Activated naive CD4-positive, alpha-beta T cell treated with anti-CD3 and anti-CD28 coated beads, Interleukin-2, amount 10 ng/mL, durations not matched to agents 7 days and 5 days (primary cell): ENCODE measurements around the gene PYY.

Experiments
- CTCF ChIA-PET: fragments of 350-600 bp; sonication (Branson Sonifier 250); formaldehyde crosslinking; loops from one replicate; lab custom pipeline; 2021; ENCODE audit warnings: antibody characterized with exemption; lab: Charles Lee
- DNase-seq: peaks from one replicate; pipeline ENCODE4 v3.0.0-alpha.2; 2020
- H3K27ac Mint-ChIP-seq: one replicate; pipeline ENCODE4 v1.8.0; 2021; ENCODE audit warnings: mild to moderate bottlenecking, moderate library complexity, mixed read lengths
- H3K27me3 Mint-ChIP-seq: one replicate; pipeline ENCODE4 v1.8.0; 2021; ENCODE audit warnings: mild to moderate bottlenecking, mixed read lengths
- H3K36me3 Mint-ChIP-seq: one replicate; pipeline ENCODE4 v1.8.0; 2021; ENCODE audit warnings: mixed read lengths
- H3K4me1 Mint-ChIP-seq: one replicate; pipeline ENCODE4 v1.8.0; 2021; ENCODE audit warnings: mixed read lengths
- H3K4me3 Mint-ChIP-seq: one replicate; pipeline ENCODE4 v1.8.0; 2021; ENCODE audit warnings: mild to moderate bottlenecking, moderate library complexity, mixed read lengths
- H3K9me3 Mint-ChIP-seq: one replicate; pipeline ENCODE4 v1.8.0; 2021; ENCODE audit warnings: mixed read lengths

PYY gene

GRCh38 chr17:43987131-43988021 lies 33.6 kb upstream of the PYY start:
- H3K4me3 Mint-ChIP-seq, result no peak overlapping the region
- H3K27ac Mint-ChIP-seq, result no peak overlapping the region
- H3K4me1 Mint-ChIP-seq, result peaks cover 17% of the 10 kb centered on the region
- H3K27me3 Mint-ChIP-seq, result peaks cover 61% of the 10 kb centered on the region
- H3K36me3 Mint-ChIP-seq, result no peaks in the 10 kb centered on the region
- H3K9me3 Mint-ChIP-seq, result no peaks in the 10 kb centered on the region
- no peak for DNase-seq
- CTCF ChIA-PET, result interaction anchor here (0.6 to 2.2 kb wide), 6 partner anchors 32 to 109 kb away, joined by 3 to 6 read pairs (median 3); no protein-coding TSS in a partner anchor

- Mint-ChIP-seq H3K9me3 (no peaks in the 10 kb centered on the region), H3K4me1 (peaks cover 17% of the 10 kb centered on the region), H3K36me3 (no peaks in the 10 kb centered on the region), H3K4me3 (no peak overlapping the region), H3K27ac (no peak overlapping the region), H3K27me3 (peaks cover 69% of the 10 kb centered on the region)
- DNase-seq, result no peak
- CTCF ChIA-PET, result interaction anchor here (1.2 to 2.2 kb wide), 3 partner anchors 31 to 105 kb away, joined by 3 to 6 read pairs (median 3); no protein-coding TSS in a partner anchor
These were observed 32.7 kb upstream of the PYY start for GRCh38 chr17:43986225-43986981.

- Mint-ChIP-seq H3K27ac (no peak overlapping the region), H3K9me3 (no peaks in the 10 kb centered on the region), H3K36me3 (no peaks in the 10 kb centered on the region), H3K4me1 (peaks cover 17% of the 10 kb centered on the region), H3K27me3 (peaks cover 85% of the 10 kb centered on the region), H3K4me3 (no peak overlapping the region)
- CTCF ChIA-PET, result interaction anchor here (0.7 to 2.0 kb wide), 2 partner anchors 9 to 74 kb away, joined by 3 to 6 read pairs; no protein-coding TSS in a partner anchor
- DNase-seq, result no peak
These were observed 30.8 kb upstream of the PYY start for GRCh38 chr17:43984521-43984920.

- Mint-ChIP-seq H3K27ac (no peak overlapping the region), H3K4me3 (peak overlapping the region; percentile 40), H3K9me3 (no peaks in the 10 kb centered on the region), H3K36me3 (no peaks in the 10 kb centered on the region), H3K4me1 (peaks cover 17% of the 10 kb centered on the region), H3K27me3 (peaks cover 89% of the 10 kb centered on the region)
- CTCF ChIA-PET, result interaction anchor here (2.0 kb wide), 2 partner anchors 10 to 40 kb away, joined by 6 to 7 read pairs; no protein-coding TSS in a partner anchor
- peak; percentile 37 for DNase-seq
These were observed 30.0 kb upstream of the PYY start for GRCh38 chr17:43983515-43984411.

- no peaks in the 10 kb centered on the region for H3K9me3 Mint-ChIP-seq
- H3K4me3 Mint-ChIP-seq, result peak overlapping the region; percentile 40
- peaks cover 89% of the 10 kb centered on the region for H3K27me3 Mint-ChIP-seq
- CTCF ChIA-PET, result interaction anchor here (2.0 kb wide), 2 partner anchors 11 to 39 kb away, joined by 6 to 7 read pairs; no protein-coding TSS in a partner anchor
- H3K4me1 Mint-ChIP-seq, result peaks cover 17% of the 10 kb centered on the region
- H3K27ac Mint-ChIP-seq, result no peak overlapping the region
- DNase-seq, result no peak
- no peaks in the 10 kb centered on the region for H3K36me3 Mint-ChIP-seq
These were observed 29.4 kb upstream of the PYY start for GRCh38 chr17:43983196-43983514.

- Mint-ChIP-seq H3K4me3 (no peak overlapping the region), H3K36me3 (no peaks in the 10 kb centered on the region), H3K27ac (no peak overlapping the region), H3K9me3 (no peaks in the 10 kb centered on the region), H3K4me1 (peaks cover 17% of the 10 kb centered on the region), H3K27me3 (peaks cover 89% of the 10 kb centered on the region)
- CTCF ChIA-PET, result interaction anchor here (2.0 kb wide), 1 partner anchor 38 kb away, joined by 7 read pairs; no protein-coding TSS in a partner anchor
- DNase-seq, result no peak
These were observed 28.4 kb upstream of the PYY start for GRCh38 chr17:43982171-43982570.

GRCh38 chr17:43979671-43980070 lies 25.9 kb upstream of the PYY start:
- Mint-ChIP-seq H3K27ac (no peak overlapping the region), H3K4me1 (peaks cover 7% of the 10 kb centered on the region), H3K4me3 (no peak overlapping the region), H3K9me3 (no peaks in the 10 kb centered on the region), H3K27me3 (peaks cover 78% of the 10 kb centered on the region), H3K36me3 (no peaks in the 10 kb centered on the region)
- no peak for DNase-seq
- CTCF ChIA-PET, result interaction anchor here (1.4 to 1.7 kb wide), 2 partner anchors 14 to 53 kb away, joined by 4 to 5 read pairs; no protein-coding TSS in a partner anchor

- Mint-ChIP-seq H3K27me3 (peaks cover 78% of the 10 kb centered on the region), H3K9me3 (no peaks in the 10 kb centered on the region), H3K4me3 (no peak overlapping the region), H3K27ac (no peak overlapping the region), H3K4me1 (peaks cover 6% of the 10 kb centered on the region), H3K36me3 (no peaks in the 10 kb centered on the region)
- CTCF ChIA-PET, result interaction anchor here (0.5 to 1.4 kb wide), 2 partner anchors 15 to 338 kb away, joined by 3 to 5 read pairs; no protein-coding TSS in a partner anchor
- DNase-seq, result no peak
These were observed 25.3 kb upstream of the PYY start for GRCh38 chr17:43979011-43979410.

GRCh38 chr17:43978078-43978477 lies 24.3 kb upstream of the PYY start:
- Mint-ChIP-seq H3K4me3 (no peak overlapping the region), H3K27me3 (peaks cover 73% of the 10 kb centered on the region), H3K36me3 (no peaks in the 10 kb centered on the region), H3K9me3 (no peaks in the 10 kb centered on the region), H3K4me1 (peaks cover under 1% of the 10 kb centered on the region), H3K27ac (no peak overlapping the region)
- CTCF ChIA-PET, result no interaction called here
- no peak for DNase-seq

- Mint-ChIP-seq H3K36me3 (no peaks in the 10 kb centered on the region), H3K27ac (no peak overlapping the region), H3K9me3 (no peaks in the 10 kb centered on the region), H3K4me1 (no peaks in the 10 kb centered on the region), H3K27me3 (peaks cover 69% of the 10 kb centered on the region), H3K4me3 (no peak overlapping the region)
- CTCF ChIA-PET, result no interaction called here
- DNase-seq, result no peak
These were observed 23.5 kb upstream of the PYY start for GRCh38 chr17:43976963-43977837.

GRCh38 chr17:43975898-43976297 lies 22.2 kb upstream of the PYY start:
- Mint-ChIP-seq H3K27ac (no peak overlapping the region), H3K27me3 (peaks cover 63% of the 10 kb centered on the region), H3K36me3 (no peaks in the 10 kb centered on the region), H3K9me3 (no peaks in the 10 kb centered on the region), H3K4me1 (peaks cover 5% of the 10 kb centered on the region), H3K4me3 (no peak overlapping the region)
- DNase-seq, result no peak
- CTCF ChIA-PET, result no interaction called here

- H3K9me3 Mint-ChIP-seq, result no peaks in the 10 kb centered on the region
- no peak overlapping the region for H3K27ac Mint-ChIP-seq
- H3K4me3 Mint-ChIP-seq, result no peak overlapping the region
- H3K36me3 Mint-ChIP-seq, result no peaks in the 10 kb centered on the region
- H3K27me3 Mint-ChIP-seq, result peaks cover 62% of the 10 kb centered on the region
- peaks cover 5% of the 10 kb centered on the region for H3K4me1 Mint-ChIP-seq
- CTCF ChIA-PET, result no interaction called here
- DNase-seq, result no peak
These were observed 20.9 kb upstream of the PYY start for GRCh38 chr17:43974382-43975266.
